ENCODE measurements around the gene UBE2QL1.

Gene UBE2QL1

GRCh38 chr5:6475626-6476312 lies 27.1 kb downstream of the UBE2QL1 start:
- H3K4me3 ChIP-seq (ENCODE audit: low read length) = no peak overlapping the region
- no peak for DNase-seq (ENCODE audit: low read depth)
- no peak for TF ChIP-seq CTCF (conservative IDR thresholded peaks at IDR 0.05; ENCODE audit: low read length)

GRCh38 chr5:6476313-6476661 lies 27.6 kb downstream of the UBE2QL1 start:
- DNase-seq (ENCODE audit: low read depth) = no peak
- TF ChIP-seq CTCF (conservative IDR thresholded peaks at IDR 0.05; ENCODE audit: low read length) = no peak
- no peak overlapping the region for H3K4me3 ChIP-seq (ENCODE audit: low read length)

- DNase-seq (ENCODE audit: low read depth) = no peak
- no peak for TF ChIP-seq CTCF (conservative IDR thresholded peaks at IDR 0.05; ENCODE audit: low read length)
- H3K4me3 ChIP-seq (ENCODE audit: low read length) = no peak overlapping the region
Measured at GRCh38 chr5:6478793-6479192, 30.1 kb downstream of the UBE2QL1 start.

GRCh38 chr5:6480133-6481051 lies 31.7 kb downstream of the UBE2QL1 start:
- DNase-seq (ENCODE audit: low read depth) = no peak
- no peak overlapping the region for H3K4me3 ChIP-seq (ENCODE audit: low read length)
- peak; percentile 22 for TF ChIP-seq CTCF (conservative IDR thresholded peaks at IDR 0.05; ENCODE audit: low read length)

GRCh38 chr5:6482735-6483134 lies 34.1 kb downstream of the UBE2QL1 start:
- no peak for TF ChIP-seq CTCF (conservative IDR thresholded peaks at IDR 0.05; ENCODE audit: low read length)
- no peak for DNase-seq (ENCODE audit: low read depth)
- H3K4me3 ChIP-seq (ENCODE audit: low read length) = no peak overlapping the region

GRCh38 chr5:6483880-6484382 lies 35.3 kb downstream of the UBE2QL1 start:
- no peak for DNase-seq (ENCODE audit: low read depth)
- H3K4me3 ChIP-seq (ENCODE audit: low read length) = no peak overlapping the region
- TF ChIP-seq CTCF (conservative IDR thresholded peaks at IDR 0.05; ENCODE audit: low read length) = no peak

Data from AG10803 (cell line).